IPS DF 19.7 (cell line): ENCODE measurements around the gene PROX1.
"Not testable (repeated sequence)": the region's sequence is repeated elsewhere in the genome, so short reads cannot be mapped to it uniquely, and the experiment has no call there.

Experiments used
- DNase-seq: peaks from one replicate; pipeline ENCODE4 v3.0.0-alpha.2; 2013; ENCODE audit warnings: low read depth, low spot score

PROX1 gene

DNA sequence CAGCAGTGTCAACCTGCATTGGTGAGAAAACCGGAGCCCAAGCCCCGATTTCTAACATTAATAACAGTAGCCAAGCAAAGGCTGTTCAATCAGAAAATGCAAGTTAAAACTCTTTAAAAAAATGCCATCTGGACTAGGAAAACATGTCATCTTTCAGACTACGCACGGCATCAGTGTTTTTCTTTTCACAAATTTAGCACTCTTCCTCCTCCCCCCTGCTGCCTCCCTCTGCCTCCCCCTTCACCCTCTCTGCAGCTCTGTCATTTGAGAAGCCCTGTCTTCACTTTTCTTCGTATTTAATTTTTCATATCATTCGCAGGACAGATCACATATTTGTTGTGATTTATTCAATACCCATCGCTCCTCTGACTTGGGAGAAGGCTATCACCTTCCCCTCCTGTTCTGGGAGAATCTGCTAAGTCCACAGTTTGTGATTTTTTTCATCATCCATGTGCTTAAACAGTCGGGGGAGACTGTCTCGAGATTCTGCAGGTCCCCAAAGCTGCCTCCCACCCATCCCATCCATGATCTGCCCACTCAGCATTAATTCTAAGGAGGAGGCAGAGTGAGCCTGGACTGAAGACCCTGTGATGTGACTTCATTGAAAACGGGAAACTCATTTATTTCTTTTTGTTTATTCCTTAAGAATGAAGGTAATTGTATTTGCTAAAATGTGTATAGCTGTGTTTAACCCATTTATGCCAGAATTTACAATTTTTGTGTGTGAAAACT is 84.8 kb downstream of the PROX1 start:
- DNase-seq, result no peak

DNA sequence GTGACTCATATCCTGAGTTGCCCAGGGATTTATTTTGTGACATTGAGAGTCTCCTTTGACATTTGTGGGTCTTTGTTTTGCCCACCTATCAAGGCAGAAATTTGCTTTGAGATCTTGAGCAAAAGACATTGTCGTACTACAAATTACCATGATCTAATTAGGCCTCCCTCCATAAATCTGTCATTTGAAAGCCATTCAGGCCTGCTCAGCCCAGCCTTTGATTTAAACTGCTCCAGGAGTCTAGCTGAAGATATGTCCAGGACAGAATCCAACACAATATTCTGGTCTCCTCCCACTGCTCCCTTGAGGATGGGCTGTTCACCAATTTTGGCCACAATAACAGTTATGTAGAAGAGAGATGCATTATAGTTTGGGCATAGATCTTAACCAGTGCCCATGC is 86.7 kb downstream of the PROX1 start:
- no peak for DNase-seq

DNA sequence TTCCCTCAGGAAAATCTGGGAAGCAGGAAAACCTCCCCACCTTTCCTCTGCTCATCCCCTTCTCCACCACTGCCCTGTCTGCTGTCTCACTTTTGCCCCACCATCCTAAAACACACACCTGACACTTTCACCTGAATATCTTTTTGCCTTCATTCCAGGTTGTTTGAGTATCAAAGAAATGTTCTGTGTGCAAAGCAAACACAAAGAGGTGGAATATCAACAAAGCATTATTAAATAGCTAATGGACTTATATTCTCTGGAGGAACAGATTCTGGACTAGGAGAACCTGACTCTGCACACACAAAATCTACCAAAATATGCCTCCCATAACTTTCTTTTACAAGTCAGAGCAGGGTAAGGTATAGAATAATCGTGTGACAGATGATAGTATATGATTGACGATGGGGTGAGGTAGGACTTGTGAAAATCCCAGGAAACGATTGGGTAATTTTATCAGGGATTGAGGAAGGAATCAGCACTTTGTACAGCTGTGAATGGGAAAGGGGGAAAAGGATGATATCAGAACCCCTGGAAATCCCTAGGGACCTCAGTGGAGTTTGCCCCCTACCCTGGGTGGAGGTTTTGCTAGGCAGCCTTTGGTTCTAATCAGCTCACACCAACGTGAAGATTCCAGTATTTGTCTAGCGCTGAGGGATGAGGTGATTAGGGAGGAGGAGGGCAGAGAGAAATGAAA is 87.7 kb downstream of the PROX1 start:
- DNase-seq, result no peak

DNA sequence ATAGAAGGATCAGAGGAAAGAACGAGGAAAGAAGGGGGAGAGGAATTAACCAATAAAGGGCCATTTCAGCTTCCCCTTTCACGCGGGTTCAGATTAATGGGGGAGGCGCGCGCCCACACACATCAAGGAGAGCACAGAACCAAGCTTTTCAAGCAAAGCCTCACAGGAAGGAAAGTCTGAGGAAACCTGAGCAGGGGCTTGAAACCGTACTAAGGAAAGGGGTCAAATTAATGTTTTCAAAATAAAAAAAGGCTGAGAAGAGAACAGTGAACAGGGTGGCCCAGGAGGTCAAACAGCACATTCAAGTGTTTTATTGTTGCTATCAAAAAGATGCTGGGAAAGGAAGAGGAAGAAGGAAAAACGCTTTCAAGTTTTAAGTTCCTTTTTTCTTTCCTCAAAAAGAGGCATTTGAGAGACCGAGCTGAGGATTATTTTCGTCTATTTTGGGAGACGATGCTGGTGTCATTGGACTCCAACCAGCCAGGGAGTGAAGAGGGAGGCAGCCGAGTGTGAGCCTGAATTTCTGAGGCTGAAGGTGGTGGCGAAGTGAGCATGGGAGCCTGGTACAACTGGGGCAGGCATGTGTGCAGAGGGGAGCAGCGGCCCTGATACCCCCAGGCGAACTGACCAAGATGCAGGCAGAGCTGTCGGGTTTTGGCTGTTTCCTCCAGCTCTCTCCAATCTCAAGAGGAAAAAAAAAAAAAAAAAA is 88.4 kb downstream of the PROX1 start:
- DNase-seq, result no peak

DNA sequence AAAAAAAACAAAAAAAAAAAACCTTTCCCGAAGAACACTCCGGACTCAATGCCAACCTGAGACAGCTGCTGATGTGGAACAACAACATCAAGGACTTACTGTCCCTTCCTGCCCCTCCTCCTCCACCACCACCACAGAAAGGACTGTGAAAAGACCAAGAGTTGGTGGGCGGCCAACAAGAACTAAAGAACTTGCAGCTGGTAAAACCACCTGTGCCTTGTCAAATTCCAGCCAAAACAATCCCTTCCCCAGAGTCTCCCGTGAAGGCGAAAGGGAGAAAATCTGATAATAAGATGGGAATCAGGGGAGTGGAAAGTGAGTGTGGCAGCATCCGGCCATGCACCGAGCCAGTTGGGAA is 88.9 kb downstream of the PROX1 start:
- DNase-seq, result no peak

DNA sequence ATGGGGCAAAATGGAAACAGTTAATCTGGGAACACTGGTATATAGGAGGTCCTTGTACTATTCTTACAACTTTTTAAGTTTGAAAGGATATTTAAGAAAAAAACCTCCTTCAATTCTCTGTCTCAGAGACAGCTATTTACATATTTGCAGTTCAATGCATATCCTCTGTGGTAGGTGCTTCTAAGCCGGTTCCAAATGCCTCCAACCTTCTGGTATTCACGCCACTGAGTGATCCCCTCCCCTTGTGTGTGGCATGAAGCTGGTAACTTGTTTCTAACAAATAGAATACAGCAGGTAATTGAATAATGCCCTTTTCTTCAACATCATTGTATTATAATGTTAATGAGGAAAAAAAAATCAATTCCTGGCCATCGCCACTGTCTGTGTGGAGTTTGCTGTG is 91.2 kb downstream of the PROX1 start:
- DNase-seq, result no peak

DNA sequence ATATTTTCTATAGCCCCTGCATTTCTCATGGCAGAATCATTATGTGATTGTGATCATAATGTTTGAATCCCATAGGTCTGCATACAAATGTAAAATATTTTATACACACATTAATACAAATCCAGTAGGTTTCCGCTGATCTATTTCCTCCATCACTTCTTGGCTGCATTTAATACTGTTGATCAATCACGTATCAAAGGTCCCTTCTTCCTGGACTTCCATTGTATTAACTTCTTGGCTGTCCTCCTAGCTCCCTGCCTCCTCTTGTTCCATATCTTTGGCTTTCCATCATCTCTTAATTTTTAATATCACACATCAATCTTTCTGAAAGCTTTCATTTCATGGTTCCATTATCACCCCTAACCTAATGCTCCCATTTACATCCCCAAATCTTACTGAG is 97.6 kb downstream of the PROX1 start:
- no peak for DNase-seq

DNA sequence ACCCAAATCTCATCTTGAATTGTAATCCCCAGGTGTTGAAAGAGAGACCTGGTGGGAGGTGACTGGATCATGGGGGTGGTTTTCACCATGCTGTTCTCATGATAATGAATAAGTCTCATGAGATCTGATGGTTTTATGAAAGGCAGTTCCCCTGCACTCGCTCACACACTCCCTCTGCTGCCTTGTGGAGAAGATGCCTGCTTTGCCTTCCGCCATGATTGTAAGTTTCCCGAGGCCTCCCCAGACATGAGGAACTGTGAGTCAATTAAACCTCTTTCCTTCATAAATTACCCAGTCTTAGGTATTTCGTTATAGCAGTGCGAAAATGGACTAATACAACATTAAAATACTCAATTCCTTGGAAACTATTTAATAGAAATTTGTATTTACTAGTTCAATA is 99.2 kb downstream of the PROX1 start:
- DNase-seq, result no peak

DNA sequence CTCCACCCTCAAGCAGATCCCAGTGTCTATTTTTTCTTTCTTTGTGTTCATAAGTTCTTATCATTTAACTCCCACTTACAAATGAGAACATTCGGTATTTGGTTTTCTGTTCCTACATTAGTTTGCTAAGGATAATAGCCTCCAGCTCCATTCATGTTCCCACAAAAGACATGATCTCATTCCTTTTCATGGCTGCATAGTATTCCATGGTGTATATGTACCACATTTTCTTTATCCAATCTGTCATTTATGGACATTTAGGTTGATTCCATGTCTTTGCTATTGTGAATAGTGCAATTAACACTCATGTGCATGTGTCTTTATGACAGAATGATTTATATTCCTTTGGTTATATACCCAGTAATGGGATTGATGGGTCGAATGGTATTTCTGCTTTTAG is 101.2 kb downstream of the PROX1 start:
- DNase-seq, result not testable (repeated sequence)
